ENCODE results near the gene ANO2. TPM values are rescaled to one million over a fixed set of nuclear protein-coding genes. Genes with fewer than 3 reads are reported as not detected.
"Not testable (repeated sequence)": the region's sequence is repeated elsewhere in the genome, so short reads cannot be mapped to it uniquely, and the experiment has no call there.

Gene ANO2
- polyA plus RNA-seq, 5 donors: 3.3 to 5.7 (median 5.5) TPM

GRCh38 chr12:5887819-5888218 is 57.2 kb downstream of the ANO2 start:
- DNase-seq: not testable (repeated sequence)

- no peak for DNase-seq
These were observed 60.2 kb downstream of the ANO2 start for GRCh38 chr12:5884866-5885265.

- DNase-seq: no peak
These were observed 60.8 kb downstream of the ANO2 start for GRCh38 chr12:5884285-5884684.

GRCh38 chr12:5882511-5883190 is 62.4 kb downstream of the ANO2 start:
- DNase-seq: no peak

- no peak for DNase-seq
These were observed 63.4 kb downstream of the ANO2 start for GRCh38 chr12:5881666-5882065.

- no peak for DNase-seq
These were observed 63.9 kb downstream of the ANO2 start for GRCh38 chr12:5881101-5881606.

GRCh38 chr12:5875851-5876250 is 69.2 kb downstream of the ANO2 start:
- DNase-seq: no peak

- no peak for DNase-seq
These were observed 70.5 kb downstream of the ANO2 start for GRCh38 chr12:5874514-5874913.

GRCh38 chr12:5873281-5873919 is 71.7 kb downstream of the ANO2 start:
- no peak for DNase-seq

GRCh38 chr12:5872745-5873144 is 72.3 kb downstream of the ANO2 start:
- DNase-seq: no peak

GRCh38 chr12:5871741-5872140 is 73.3 kb downstream of the ANO2 start:
- DNase-seq: no peak

- no peak for DNase-seq
These were observed 74.9 kb downstream of the ANO2 start for GRCh38 chr12:5870183-5870582.

GRCh38 chr12:5868625-5869295 is 76.3 kb downstream of the ANO2 start:
- DNase-seq: no peak

- DNase-seq: no peak
These were observed 79.7 kb downstream of the ANO2 start for GRCh38 chr12:5865397-5865796.

GRCh38 chr12:5864972-5865371 is 80.1 kb downstream of the ANO2 start:
- DNase-seq: no peak

- DNase-seq: no peak
These were observed 80.8 kb downstream of the ANO2 start for GRCh38 chr12:5864301-5864700.

- DNase-seq: no peak
These were observed 83.6 kb downstream of the ANO2 start for GRCh38 chr12:5861416-5861815.

- DNase-seq: no peak
These were observed 88.4 kb downstream of the ANO2 start for GRCh38 chr12:5856692-5857091.

- no peak for DNase-seq
These were observed 98.1 kb downstream of the ANO2 start for GRCh38 chr12:5846950-5847349.

GRCh38 chr12:5840944-5841343 is 104.1 kb downstream of the ANO2 start:
- no peak for DNase-seq

GRCh38 chr12:5830111-5830510 is 114.9 kb downstream of the ANO2 start:
- DNase-seq: no peak

GRCh38 chr12:5827591-5827990 is 117.5 kb downstream of the ANO2 start:
- no peak for DNase-seq

- not testable (repeated sequence) for DNase-seq
These were observed 119.3 kb downstream of the ANO2 start for GRCh38 chr12:5825761-5826160.
